Activated T-helper 9 cell treated with anti-CD3 and anti-CD28 coated beads, Interleukin-2, amount 50 U/mL, for 16 hours (primary cell): ENCODE data around the gene C7.

ENCODE experiments used
- DNase-seq: peaks from one replicate; pipeline ENCODE4 v3.0.0-alpha.2; 2020; ENCODE audit warnings: low read depth

Gene C7

DNA sequence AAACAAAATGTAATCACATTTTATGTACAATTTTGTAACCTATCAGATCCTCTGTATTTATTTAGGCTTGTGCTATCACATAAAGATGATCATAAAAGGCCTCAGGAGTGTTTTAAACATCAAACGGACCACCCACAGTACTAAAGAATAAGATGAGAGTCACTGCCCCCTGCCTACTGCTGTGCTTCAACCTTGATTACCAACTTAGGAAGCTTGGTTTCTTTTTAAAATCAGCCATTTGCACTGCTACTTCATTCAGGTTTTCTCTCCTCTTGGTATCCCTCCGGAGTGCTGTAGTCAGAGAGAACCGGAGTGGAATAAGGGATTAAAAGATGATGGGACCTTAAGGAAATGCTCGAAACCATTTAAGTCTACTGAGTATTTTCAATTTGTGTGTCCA lies 6.9 kb downstream of the C7 start:
- DNase-seq, result no peak

DNA sequence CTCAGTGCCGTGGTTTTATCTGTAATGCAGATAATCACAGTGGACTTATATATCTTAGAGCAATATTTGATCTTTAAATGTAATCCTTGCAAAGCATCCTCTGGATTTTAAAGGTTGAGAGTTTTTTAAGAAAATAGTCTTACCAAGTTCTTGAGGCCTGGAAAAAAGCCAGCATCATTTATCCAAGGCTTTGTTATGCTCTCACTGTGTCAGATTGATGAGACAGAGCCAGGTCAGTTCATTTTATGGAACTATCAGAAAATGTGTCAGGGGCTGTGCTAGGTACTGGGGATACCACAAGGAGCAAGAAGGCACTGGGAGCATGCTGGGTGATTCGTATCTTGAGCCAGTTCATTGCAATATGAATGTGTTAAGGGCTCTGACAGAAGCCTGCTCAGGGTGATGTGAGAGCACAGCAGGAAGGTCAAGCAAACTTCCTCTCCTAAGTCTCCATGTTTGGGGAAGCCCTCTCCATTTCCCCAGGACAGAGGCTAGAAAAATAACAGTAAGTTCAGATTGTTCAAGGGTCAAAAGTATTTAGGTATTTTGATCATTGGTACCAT lies 19.7 kb downstream of the C7 start:
- no peak for DNase-seq

DNA sequence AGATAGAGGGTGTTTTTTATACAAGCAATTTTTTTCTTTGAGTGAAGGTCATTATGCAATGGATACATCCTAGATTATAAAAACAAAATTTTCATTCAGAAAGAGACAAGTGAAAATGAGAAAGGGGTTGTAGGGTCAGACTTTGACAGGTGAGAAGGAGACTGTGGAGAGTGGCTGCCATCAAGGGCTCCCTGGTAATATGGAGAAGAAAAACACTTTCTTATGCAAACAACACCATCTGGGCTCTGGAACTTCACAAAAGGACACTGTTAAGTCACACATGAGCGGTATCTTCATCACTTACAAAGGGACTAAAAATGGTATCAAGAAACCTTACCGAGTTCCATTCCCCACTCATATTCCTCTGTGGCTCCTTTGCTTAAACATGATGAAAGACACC lies 23.5 kb downstream of the C7 start:
- no peak for DNase-seq

DNA sequence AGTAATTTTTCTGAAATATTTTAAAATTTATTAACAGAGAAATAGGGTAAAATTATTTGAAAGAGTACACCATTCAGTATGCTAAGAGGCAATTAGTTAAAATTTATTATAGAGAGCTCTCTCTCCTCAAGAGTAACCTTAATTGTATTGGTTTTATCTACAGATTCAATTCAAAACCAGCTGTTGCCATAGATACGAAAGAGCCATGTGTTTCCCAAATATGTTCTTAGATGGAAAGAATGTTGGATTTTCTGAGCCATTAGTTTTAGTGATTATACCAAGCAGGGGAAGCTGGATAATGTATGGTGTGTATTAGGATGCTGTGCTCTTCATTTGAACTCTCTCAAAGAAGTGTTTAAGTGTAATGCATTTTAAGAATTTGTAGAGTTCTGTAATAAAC lies 27.8 kb downstream of the C7 start:
- DNase-seq, result no peak

DNA sequence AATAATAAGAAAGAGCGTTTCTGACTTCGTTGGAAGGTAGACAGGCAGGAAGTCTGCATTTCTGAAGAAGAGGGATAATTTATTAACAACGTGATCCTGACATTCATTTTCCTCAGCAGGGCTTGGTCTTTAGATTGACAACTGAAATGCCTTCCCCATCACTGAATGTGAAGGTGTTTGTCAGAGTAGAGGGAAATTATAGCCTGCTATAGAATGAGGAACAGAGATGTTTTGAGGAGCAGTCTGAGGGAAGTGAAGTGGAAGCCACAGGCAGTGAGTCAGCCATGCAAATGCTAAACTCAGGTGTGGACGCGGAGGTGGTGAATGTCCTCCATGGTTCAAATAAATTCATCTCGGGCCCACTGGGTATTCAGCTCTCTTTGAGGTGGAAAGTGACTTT lies 30.5 kb downstream of the C7 start:
- DNase-seq, result no peak

DNA sequence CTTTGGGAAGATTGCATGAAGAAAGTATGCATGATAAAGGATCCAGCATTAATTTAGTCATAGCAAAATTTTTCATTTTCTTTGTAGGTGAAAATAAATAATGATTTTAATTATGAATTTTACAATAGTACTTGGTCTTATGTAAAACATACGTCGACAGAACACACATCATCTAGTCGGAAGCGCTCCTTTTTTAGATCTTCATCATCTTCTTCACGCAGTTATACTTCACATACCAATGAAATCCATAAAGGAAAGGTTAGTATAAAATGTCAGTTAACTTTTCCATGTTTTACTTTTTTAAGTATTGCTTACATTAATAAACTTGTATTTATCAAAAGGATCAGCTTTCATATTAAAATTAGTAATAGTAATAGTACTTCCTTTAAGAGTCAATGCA lies 35.8 kb downstream of the C7 start:
- no peak for DNase-seq

DNA sequence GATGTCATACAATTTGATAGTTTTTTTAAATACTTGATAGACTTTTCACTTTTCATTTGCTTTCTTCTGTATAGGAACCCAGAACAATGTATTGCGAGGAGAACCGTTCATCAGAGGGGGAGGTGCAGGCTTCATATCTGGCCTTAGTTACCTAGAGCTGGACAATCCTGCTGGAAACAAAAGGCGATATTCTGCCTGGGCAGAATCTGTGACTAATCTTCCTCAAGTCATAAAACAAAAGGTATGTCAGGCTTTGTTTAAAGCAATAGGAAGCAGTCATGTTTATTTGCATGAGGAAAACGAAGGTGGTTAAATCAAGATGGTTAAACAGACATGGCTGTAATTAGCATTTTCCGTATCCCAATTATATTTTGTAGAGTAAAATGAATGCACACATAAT lies 46.0 kb downstream of the C7 start:
- DNase-seq, result no peak

DNA sequence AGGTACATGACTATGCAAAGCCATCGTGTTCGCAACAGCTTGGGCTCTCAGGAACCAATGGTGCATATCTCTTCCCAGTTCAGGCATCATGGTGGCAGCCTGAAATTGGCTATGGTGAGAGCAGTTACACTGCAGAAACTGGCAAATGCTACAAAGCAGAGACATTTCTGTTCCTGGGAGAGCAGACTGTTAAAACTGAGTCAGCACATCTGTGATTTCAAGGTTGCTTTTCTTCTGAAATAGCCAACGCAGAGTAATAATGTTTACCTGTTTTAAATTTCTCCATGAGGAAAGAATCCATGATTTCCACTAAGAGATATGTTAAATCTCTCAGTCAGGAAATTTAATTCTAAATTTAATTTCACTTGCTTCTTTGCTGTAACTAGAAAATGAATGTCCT lies 47.8 kb downstream of the C7 start:
- DNase-seq, result no peak

DNA sequence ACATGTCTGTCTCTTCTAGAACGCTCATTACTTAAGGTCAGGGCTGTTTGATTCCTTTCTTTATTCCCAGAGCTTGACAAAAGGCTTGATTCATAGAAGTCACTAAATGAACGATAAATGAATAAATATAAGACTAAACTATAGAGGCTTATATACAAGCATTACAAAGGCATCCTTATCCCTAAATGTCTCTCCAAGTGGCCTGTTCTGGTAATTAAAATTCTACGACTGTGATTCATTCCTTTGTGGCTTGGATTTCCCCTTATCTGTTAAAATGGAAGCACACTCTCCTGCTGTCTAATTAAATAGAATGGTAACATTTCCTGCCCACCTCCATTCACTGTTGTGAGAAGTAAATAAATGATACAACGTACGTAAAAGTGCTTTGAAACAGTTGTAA lies 49.5 kb downstream of the C7 start:
- no peak for DNase-seq

DNA sequence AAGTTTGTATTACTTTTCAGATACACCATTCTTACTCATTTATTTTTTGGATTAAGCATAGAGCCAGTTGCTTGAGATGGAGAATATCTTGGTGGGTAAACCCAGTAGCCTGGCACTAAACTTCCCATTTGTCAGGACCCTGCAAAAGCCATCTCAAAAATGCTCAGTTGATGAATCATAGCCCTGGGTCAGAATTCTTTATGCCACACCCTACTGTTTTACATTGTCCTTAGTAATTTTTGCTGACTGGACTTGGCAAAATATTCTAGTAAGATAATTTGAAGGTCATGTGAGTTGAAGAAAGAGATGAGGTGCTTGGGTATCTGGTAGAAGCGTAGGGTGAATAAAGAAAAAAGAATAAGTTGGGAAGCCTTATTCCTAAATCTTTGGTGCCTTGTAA lies 50.7 kb downstream of the C7 start:
- DNase-seq, result no peak

DNA sequence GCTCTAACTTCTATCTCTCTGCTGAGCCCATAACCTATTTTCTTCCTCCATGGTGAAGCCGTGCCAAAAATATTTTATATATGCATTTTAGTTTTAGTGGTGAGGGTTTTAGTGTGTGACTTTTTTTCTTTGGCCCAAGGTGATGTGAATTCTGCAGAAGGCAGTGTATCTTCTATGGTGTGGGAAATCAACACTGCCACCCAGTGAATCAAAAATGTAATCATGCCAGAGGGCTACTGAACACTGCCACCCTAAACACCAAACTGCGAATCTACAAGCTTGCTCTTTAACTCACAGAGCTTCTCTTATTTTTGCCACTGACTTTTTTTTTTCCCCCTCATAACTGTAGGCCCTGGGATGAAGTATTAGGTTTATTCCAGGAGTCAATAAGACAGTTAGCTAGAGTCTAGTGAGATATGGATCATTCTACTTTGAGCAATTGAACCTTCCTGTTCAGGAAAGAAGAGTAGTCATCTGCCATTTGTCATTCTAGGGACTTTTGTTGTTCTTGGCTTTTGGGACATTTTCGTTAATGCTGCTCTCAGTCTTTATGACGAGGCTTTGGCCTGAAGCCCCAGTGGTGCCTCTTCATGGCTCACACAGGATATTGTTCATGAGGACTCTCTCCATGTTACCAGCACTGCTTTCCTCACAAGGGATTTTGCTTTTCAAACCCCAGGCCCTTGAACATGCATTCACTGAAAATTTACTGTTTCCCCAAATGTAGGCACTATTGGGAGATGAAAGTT lies 53.1 kb downstream of the C7 start:
- DNase-seq, result no peak

DNA sequence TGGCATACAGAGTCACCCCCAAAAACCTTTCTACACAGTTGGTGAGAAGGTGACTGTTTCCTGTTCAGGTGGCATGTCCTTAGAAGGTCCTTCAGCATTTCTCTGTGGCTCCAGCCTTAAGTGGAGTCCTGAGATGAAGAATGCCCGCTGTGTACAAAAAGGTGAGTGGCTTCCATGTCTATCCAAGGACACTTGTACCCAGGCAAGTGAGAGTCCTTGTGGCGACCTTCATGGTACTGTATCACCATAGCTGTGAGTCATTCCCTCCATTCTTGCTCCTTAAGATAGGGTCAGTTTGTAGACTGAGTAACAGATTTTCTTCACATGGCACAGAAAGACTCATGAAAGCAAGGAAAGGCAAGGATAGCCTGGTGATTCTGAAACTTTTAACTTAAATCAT lies 63.1 kb downstream of the C7 start:
- DNase-seq, result no peak

DNA sequence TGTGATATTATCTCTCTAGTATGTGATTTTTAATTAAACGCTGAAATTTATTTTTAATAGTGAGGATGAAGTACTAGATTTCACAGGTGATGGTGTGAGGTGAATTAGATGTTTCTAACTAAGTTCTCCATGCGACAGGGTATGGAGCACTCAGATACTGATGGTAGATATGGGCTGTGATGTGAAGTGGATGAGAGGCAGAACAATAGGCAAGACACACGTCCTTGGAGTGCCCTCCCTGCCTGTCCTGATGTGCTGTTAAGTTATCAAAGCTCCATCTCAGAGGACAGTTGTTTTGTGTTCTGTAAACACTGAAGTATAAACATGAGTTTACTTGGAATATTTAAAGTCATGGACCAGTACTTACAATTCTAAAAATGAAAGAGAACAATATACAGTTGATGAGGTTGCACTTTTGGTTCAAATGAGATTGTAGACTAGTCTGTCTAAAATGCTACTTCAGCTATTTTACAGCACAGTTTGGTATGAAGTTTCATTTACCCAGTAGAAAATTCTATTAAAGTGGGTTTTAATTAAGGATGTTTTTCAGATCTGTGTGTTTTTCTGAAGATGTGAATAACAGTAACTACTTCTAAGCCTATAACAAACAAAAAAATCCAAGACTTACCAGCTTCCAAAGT lies 64.2 kb downstream of the C7 start:
- DNase-seq, result no peak

DNA sequence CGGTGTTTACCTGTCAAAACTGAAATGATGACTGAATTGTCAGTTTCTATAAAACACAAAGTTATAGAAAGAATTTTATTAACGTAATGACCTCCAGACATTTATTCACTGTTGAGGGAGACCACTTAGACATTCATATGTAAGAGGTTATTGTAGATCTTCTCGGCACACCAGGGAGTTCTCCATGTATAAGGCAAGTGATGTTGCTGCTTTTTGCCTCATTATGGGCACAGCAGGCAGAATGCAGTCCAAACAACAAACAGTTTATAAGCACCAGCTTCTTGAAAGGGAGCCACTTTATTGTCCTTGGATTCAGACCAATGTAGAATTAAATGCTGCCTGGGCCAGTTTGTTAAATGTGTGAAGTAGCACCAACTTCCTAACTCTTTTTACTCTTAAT lies 66.7 kb downstream of the C7 start:
- no peak for DNase-seq

DNA sequence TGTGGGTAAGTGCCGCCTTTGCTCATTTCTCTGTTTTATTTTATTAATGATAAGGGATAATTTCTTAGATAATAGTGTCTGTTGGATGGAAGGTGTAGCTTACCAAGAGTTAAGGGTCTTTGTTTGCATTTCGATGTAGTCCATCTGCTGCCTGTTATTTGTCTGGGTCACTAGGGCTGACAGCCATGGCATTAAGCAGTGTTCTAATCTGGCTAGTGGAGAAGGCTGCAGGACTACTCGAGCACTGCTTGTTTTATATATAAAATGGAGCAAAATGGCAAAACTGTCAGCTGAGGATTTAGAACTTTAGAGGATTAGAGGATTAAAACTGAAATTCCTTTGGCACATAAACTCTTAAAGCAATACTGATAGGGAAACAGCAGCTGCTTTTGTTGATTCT lies 67.5 kb downstream of the C7 start:
- no peak for DNase-seq

DNA sequence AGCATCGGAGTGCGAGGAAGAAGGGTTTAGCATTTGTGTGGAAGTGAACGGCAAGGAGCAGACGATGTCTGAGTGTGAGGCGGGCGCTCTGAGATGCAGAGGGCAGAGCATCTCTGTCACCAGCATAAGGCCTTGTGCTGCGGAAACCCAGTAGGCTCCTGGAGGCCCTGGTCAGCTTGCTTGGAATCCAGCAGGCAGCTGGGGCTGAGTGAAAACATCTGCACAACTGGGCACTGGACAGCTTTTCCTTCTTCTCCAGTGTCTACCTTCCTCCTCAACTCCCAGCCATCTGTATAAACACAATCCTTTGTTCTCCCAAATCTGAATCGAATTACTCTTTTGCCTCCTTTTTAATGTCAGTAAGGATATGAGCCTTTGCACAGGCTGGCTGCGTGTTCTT lies 72.1 kb downstream of the C7 start:
- no peak for DNase-seq

DNA sequence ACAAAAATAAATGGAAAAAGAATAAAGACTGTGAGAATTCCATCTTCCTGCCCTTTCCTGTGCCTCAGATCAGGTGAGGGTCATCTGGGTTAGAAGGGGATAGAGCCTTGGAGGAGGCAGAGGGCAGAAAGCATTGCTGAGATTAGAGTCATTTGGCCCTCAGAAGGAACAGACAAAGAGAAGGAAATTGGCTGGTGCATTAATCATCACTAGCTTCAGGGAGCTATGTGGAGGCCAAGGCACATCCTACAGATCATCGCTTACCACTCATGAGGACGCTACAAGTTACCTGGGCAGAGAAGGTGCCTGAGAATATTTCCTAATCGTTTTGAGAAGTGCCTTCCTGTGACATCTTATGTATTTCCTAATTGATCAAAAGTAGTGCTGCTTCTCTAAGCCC lies 74.5 kb downstream of the C7 start:
- no peak for DNase-seq

DNA sequence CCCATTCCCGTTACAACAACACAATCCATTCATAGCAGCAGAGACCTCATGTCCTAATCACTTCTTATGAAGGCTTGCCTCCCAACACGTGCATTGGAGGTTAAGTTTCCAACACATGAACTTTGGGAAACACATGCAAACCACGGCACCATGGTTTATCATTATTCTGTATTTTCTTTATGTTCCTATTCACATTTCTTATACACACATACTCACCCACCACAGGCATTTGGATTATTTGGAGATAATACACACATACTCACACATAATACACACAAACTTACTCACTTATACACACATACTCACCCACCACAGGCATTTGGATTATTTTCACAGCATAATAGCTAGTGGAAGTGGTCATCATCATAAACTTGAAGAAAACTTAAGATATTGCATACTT lies 75.6 kb downstream of the C7 start:
- DNase-seq, result no peak

DNA sequence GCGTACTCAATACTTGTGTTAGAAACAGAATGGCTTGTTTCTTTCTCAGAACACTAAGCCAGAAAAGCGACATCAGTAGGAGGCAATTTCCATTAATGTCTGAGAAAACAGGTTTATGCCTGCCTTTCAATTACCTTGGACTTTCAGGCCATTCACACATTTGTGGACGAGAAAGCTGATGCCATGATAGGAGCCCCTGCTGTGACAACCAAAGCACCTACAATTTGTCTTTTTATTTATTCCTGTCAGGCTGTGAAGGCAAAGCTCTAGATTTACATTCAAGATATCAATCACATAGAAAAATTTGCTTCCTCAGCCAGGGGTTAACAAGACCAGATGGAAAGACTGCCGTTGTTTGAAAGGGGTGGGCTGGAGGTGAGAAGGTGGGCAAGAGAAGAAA lies 76.2 kb downstream of the C7 start:
- DNase-seq, result no peak

DNA sequence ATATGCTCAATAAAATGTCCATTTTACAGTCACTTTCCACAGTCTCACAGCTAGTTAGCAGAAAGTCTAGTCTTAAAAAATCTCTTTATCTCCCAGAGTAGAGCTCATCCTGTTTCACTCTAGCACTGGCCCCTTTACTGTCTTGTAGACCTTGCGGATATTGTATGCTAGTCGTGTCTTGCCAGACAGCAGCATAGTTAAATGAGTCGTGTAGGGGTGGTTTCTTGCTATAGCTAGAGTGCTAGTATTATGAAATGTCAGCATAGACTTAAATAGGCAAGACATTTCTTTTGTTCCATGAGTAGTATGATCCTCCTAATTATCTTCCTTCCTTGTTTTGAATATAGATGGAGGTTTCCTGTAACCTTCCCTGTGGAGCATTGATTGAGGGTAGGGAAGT lies 77.4 kb downstream of the C7 start:
- DNase-seq, result no peak

DNA sequence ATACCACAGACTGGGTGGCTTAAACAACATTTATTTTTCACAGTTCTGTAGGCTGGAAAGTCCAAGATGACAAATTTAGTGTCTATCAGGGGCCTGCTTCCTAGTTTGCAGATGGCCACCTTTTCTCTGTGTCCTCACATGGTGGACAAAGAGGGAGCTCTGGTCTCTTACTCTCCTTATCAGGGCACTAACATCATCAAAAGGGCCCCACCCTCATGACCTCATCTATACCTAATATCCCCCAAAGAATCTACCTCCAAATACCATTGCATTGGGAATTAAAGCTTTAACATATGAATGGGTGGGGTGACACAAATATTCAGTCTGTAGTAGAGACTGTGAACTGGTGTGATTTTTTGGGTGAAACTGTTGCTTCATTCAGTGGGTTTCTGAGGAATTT lies 78.1 kb downstream of the C7 start:
- no peak for DNase-seq

DNA sequence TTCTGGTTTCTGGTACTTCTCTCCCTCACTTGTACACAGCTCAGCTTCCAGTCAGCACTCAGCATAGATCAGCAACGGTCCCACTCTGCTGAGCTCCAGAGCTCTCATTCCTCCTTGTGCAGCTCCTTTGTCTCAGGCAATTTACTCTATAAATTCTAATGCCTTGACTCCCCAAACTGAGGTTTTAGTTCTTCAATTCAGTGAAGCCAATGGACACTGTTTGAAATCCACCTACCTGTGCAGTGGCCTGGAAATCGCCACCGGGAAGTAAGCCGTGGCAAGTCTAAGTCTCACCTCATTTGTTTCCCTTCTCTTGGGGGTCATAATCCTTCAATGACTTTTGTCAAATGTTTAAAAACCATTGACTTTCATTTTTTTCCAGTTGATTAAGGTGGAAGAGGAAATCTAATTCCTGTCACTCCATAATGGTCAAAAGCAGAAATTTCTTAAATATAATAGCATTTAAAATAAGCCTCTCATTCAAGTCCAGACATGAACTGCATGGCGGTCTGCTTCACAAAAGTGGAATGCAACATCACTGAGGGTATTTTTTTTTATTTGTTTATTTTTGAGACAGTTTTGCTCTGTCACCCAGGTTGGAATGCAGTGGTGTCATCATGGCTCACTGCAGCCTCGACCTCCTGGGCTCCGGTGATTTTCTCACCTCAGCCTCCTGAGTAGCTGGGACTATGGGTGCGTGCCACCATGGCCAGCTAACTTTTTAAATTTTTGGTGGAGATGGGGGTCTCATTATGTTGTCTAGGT lies 79.6 kb downstream of the C7 start:
- DNase-seq, result no peak
